ENCODE data around the gene OTOG.

OTOG gene

GRCh38 chr11:17579451-17579850 is 32.4 kb downstream of the OTOG start:
- Histone ChIP-seq H3K9me3 (ENCODE audit: control insufficient read depth, insufficient read depth, low read depth, low read length) (no peaks in the 10 kb centered on the region), H3K27ac (ENCODE audit: extremely low read depth, low read depth, low read length) (no peak overlapping the region), H3K36me3 (ENCODE audit: control insufficient read depth in 2 of 2, insufficient read depth in 1 of 2, low read length in 2 of 2) (no peaks in the 10 kb centered on the region), H3K4me3 (ENCODE audit: low read depth, low read length) (no peak overlapping the region), H3K4me1 (ENCODE audit: control insufficient read depth, insufficient read depth, low read length) (no peaks in the 10 kb centered on the region)
- ChIA-PET POLR2A (no interaction called here), CTCF (interaction anchor here (0.8 to 1.1 kb wide), 2 partner anchors 51 to 150 kb away, joined by 3 to 4 read pairs; no protein-coding TSS in a partner anchor)
- no peak for TF ChIP-seq ZBTB17 (tag by site-specific recombination; IDR thresholded peaks at IDR 0.05)

DNA sequence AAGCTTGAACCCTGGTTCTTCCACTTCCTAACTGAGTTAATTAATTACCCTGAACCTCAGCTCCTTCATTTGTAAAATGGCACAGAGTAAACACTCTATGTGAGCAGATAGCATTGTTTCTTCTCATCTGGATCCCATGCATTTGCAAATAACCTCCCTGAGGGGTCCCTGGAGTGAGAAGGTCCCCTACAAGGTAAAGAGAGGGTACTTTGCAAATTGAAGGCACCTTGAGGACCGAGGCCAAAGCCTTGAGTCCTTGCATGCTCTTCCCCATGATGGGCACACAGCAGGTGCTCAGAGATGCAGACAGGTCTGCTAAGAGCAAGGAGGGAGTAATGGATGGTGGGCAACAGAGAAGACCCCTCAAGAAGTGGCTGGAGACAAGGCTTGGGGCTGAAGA is 33.2 kb downstream of the OTOG start:
- Histone ChIP-seq H3K9me3 (ENCODE audit: control insufficient read depth, insufficient read depth, low read depth, low read length) (no peaks in the 10 kb centered on the region), H3K27ac (ENCODE audit: extremely low read depth, low read depth, low read length) (no peak overlapping the region), H3K36me3 (ENCODE audit: control insufficient read depth in 2 of 2, insufficient read depth in 1 of 2, low read length in 2 of 2) (no peaks in the 10 kb centered on the region), H3K4me1 (ENCODE audit: control insufficient read depth, insufficient read depth, low read length) (no peaks in the 10 kb centered on the region), H3K4me3 (ENCODE audit: low read depth, low read length) (no peak overlapping the region)
- ChIA-PET POLR2A (no interaction called here), CTCF (interaction anchor here (1.1 kb wide), 1 partner anchor 149 kb away, joined by 3 read pairs; no protein-coding TSS in a partner anchor)
- TF ChIP-seq KLF17 (tag by site-specific recombination; IDR thresholded peaks at IDR 0.05) (no peak), SCRT2 (tag by site-specific recombination; IDR thresholded peaks at IDR 0.05) (no peak)

- Histone ChIP-seq H3K36me3 (ENCODE audit: control insufficient read depth in 2 of 2, insufficient read depth in 1 of 2, low read length in 2 of 2) (no peaks in the 10 kb centered on the region), H3K27ac (ENCODE audit: extremely low read depth, low read depth, low read length) (no peak overlapping the region), H3K4me1 (ENCODE audit: control insufficient read depth, insufficient read depth, low read length) (no peaks in the 10 kb centered on the region), H3K4me3 (ENCODE audit: low read depth, low read length) (no peak overlapping the region), H3K9me3 (ENCODE audit: control insufficient read depth, insufficient read depth, low read depth, low read length) (no peaks in the 10 kb centered on the region)
- TF ChIP-seq ZSCAN4 (tag by site-specific recombination; IDR thresholded peaks at IDR 0.05) = no peak
- TF ChIP-seq, protein P1, sequence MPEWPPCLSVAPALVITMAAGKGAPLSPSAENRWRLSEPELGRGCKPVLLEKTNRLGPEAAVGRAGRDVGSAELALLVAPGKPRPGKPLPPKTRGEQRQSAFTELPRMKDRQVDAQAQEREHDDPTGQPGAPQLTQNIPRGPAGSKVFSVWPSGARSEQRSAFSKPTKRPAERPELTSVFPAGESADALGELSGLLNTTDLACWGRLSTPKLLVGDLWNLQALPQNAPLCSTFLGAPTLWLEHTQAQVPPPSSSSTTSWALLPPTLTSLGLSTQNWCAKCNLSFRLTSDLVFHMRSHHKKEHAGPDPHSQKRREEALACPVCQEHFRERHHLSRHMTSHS (tag by site-specific recombination; IDR thresholded peaks at IDR 0.05) = no peak
- no peak for TF ChIP-seq ZEB2 (tag by site-specific recombination; IDR thresholded peaks at IDR 0.05)
- TF ChIP-seq ZNF707 (tag by site-specific recombination; IDR thresholded peaks at IDR 0.05) = no peak
- no peak for TF ChIP-seq SP3 (tag by site-specific recombination; IDR thresholded peaks at IDR 0.05)
- TF ChIP-seq FEZF1 (tag by site-specific recombination; IDR thresholded peaks at IDR 0.05) = no peak
- TF ChIP-seq KLF1 (tag by site-specific recombination; IDR thresholded peaks at IDR 0.05) = no peak
- TF ChIP-seq PATZ1 (tag by site-specific recombination; IDR thresholded peaks at IDR 0.05) = no peak
- TF ChIP-seq ZBTB20 (tag by site-specific recombination; IDR thresholded peaks at IDR 0.05) = no peak
- TF ChIP-seq, protein P2, sequence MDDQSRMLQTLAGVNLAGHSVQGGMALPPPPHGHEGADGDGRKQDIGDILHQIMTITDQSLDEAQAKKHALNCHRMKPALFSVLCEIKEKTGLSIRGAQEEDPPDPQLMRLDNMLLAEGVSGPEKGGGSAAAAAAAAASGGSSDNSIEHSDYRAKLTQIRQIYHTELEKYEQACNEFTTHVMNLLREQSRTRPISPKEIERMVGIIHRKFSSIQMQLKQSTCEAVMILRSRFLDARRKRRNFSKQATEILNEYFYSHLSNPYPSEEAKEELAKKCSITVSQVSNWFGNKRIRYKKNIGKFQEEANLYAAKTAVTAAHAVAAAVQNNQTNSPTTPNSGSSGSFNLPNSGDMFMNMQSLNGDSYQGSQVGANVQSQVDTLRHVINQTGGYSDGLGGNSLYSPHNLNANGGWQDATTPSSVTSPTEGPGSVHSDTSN (CRISPR knock-in tag; IDR thresholded peaks at IDR 0.05) = no peak
- TF ChIP-seq ZNF202 (tag by site-specific recombination; IDR thresholded peaks at IDR 0.05; ENCODE audit: borderline replicate concordance) = no peak
- POLR2A ChIA-PET = no interaction called here
- CTCF ChIA-PET = interaction anchor here (0.9 kb wide), 1 partner anchor 54 kb away, joined by 3 read pairs; no protein-coding TSS in a partner anchor
These were observed 34.1 kb downstream of the OTOG start for GRCh38 chr11:17581036-17581731.

Measured in HEK293 (cell line).